ENCODE results near the gene TBPL1. TPM values are rescaled to one million over a fixed set of nuclear protein-coding genes. Genes with fewer than 3 reads are reported as not detected.

Gene TBPL1
- total and polyA plus RNA-seq, 10 of the 15 experiments (the other 5 are each of a cell fraction or from before 2014, with no cell fraction given) = 34.6 to 71.2 (median 43.0) TPM

DNA sequence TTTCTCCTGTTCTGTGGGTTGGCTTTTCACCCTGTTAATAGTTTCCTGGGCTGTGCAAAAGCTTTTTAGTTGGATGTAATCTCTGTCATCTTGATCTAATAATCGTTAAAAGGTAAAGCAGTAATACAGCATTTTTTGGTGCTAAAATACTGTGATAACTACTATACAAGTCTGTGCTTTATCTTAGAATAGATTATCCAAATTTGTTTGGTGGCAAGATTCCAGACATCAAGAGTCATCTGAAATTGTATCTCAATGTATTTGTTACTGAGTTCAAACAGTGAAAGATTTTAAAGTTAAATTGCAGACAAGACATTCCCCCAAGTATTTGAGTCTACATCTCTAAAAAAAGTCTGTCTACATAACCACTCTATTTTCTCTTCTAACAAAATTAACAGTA is 18.8 kb downstream of the TBPL1 start:
- BruUV-seq (replicated peaks) = no TSS peak
- Histone ChIP-seq H3K4me1 (ENCODE audit: control insufficient read depth, insufficient read depth, low read length) (0 out of 2 replicates have a peak, but pooled peaks cover 3% of the 10 kb centered on the region), H3K9me3 (replicated peaks; ENCODE audit: control insufficient read depth, insufficient read depth, low read length) (no peaks in the 10 kb centered on the region), H3K4me2 (ENCODE audit: control insufficient read depth, insufficient read depth) (no peak overlapping the region), H3K4me3 (no peak overlapping the region), H3K36me3 (ENCODE audit: control insufficient read depth in 2 of 2, insufficient read depth in 2 of 2, low read length in 1 of 2) (no peaks in the 10 kb centered on the region), H3K27me3 (replicated peaks in 1 of 2; ENCODE audit: control insufficient read depth in 2 of 2, insufficient read depth in 2 of 2, low read length in 1 of 2) (no peaks in the 10 kb centered on the region), H2AFZ (ENCODE audit: control insufficient read depth, low read depth, low read length) (no peak overlapping the region), H4K20me1 (ENCODE audit: control insufficient read depth, insufficient read depth) (no peaks in the 10 kb centered on the region), H3K79me2 (ENCODE audit: control insufficient read depth, insufficient read depth, low read length) (peaks cover 38% of the 10 kb centered on the region), H3K9ac (ENCODE audit: control insufficient read depth, insufficient read depth, low read length) (no peak overlapping the region), H3K27ac (ENCODE audit: control insufficient read depth, insufficient read depth) (no peak overlapping the region)
- DNase-seq (ENCODE audit: low read depth, low spot score) (no peak), FAIRE-seq (no peak), ATAC-seq (no peak)
- TF ChIP-seq SMC3 (IDR thresholded peaks at IDR 0.05; ENCODE audit: borderline replicate concordance, low read length) (no peak), MEF2B (IDR thresholded peaks at IDR 0.05; ENCODE audit: partially characterized antibody, poor library complexity, severe bottlenecking) (no peak), TCF7 (IDR thresholded peaks at IDR 0.05; ENCODE audit: borderline replicate concordance) (no peak), TCF3 (IDR thresholded peaks at IDR 0.05; ENCODE audit: borderline replicate concordance, insufficient read depth, low read depth, low read length) (no peak), TAF1 (IDR thresholded peaks at IDR 0.05; ENCODE audit: borderline replicate concordance, low read depth, low read length) (no peak), NFXL1 (IDR thresholded peaks at IDR 0.05; ENCODE audit: borderline replicate concordance) (no peak), HCFC1 (IDR thresholded peaks at IDR 0.05; ENCODE audit: low read length) (no peak), STAT1 (conservative IDR thresholded peaks at IDR 0.05) (no peak), EZH2 (IDR thresholded peaks at IDR 0.05; ENCODE audit: borderline replicate concordance, control insufficient read depth, low read depth, low read length) (no peak), ZBTB4 (CRISPR knock-in tag; IDR thresholded peaks at IDR 0.05) (no peak)
- TF ChIP-seq, protein P1, sequence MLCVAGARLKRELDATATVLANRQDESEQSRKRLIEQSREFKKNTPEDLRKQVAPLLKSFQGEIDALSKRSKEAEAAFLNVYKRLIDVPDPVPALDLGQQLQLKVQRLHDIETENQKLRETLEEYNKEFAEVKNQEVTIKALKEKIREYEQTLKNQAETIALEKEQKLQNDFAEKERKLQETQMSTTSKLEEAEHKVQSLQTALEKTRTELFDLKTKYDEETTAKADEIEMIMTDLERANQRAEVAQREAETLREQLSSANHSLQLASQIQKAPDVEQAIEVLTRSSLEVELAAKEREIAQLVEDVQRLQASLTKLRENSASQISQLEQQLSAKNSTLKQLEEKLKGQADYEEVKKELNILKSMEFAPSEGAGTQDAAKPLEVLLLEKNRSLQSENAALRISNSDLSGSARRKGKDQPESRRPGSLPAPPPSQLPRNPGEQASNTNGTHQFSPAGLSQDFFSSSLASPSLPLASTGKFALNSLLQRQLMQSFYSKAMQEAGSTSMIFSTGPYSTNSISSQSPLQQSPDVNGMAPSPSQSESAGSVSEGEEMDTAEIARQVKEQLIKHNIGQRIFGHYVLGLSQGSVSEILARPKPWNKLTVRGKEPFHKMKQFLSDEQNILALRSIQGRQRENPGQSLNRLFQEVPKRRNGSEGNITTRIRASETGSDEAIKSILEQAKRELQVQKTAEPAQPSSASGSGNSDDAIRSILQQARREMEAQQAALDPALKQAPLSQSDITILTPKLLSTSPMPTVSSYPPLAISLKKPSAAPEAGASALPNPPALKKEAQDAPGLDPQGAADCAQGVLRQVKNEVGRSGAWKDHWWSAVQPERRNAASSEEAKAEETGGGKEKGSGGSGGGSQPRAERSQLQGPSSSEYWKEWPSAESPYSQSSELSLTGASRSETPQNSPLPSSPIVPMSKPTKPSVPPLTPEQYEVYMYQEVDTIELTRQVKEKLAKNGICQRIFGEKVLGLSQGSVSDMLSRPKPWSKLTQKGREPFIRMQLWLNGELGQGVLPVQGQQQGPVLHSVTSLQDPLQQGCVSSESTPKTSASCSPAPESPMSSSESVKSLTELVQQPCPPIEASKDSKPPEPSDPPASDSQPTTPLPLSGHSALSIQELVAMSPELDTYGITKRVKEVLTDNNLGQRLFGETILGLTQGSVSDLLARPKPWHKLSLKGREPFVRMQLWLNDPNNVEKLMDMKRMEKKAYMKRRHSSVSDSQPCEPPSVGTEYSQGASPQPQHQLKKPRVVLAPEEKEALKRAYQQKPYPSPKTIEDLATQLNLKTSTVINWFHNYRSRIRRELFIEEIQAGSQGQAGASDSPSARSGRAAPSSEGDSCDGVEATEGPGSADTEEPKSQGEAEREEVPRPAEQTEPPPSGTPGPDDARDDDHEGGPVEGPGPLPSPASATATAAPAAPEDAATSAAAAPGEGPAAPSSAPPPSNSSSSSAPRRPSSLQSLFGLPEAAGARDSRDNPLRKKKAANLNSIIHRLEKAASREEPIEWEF (IDR thresholded peaks at IDR 0.05; ENCODE audit: insufficient replicate concordance, low read depth, low read length) = no peak
- in situ Hi-C loops (cut with MboI) = loop anchor here (5.0 to 25.0 kb wide), 2 partner anchors 95 to 1465 kb away; no protein-coding TSS in a partner anchor
- ChIA-PET SMC1A (ENCODE audit: uncharacterized antibody, unreplicated experiment) (no interaction called here), POLR2A (no interaction called here), CTCF (interaction anchor here (0.8 to 2.9 kb wide), 4 partner anchors 13 to 126 kb away, joined by 3 to 13 read pairs (median 9); no protein-coding TSS in a partner anchor), RAD21 (ENCODE audit: unreplicated experiment) (no interaction called here)
- intact Hi-C loops (cut with micrococcal nuclease; ENCODE audit: unreplicated experiment) = loop anchor here (2.0 kb wide), 3 partner anchors 19 to 125 kb away; partner anchors contain the start of gene TBPL1
- WGBS (ENCODE audit: insufficient coverage, insufficient replicate concordance, low lambda C conversion rate, missing lambda C conversion rate) = 95% methylated on average over 1 of the region's 1 CpG
